K562 (cell line): ENCODE results near the gene TBC1D9. TPM values are rescaled to one million over a fixed set of nuclear protein-coding genes. Genes with fewer than 3 reads are reported as not detected.
"Not testable (repeated sequence)": the region's sequence is repeated elsewhere in the genome, so short reads cannot be mapped to it uniquely, and the experiment has no call there.

Experiments
- ATAC-seq: fragments of 200-7000 bp; cut with Tn5 transposase; 3 replicates; pipeline ENCODE4 v1.9.1; 2020; ENCODE audit warnings: moderate library complexity
- BruUV-seq: library from RNA; stranded (reverse); fragments of 400-500 nt; replicated peaks from 2 replicates; lab custom pipeline; 2021; lab: Mats Ljungman, UMichigan
- CTCF ChIA-PET: fragments of 300-600 bp; formaldehyde crosslinking; extraction: SDS; loops from one replicate; lab custom pipeline; 2021; ENCODE audit warnings: low intra/inter-chr PET ratio; lab: Yijun Ruan, JAX
- POLR2A ChIA-PET: fragments of 300-600, 350-650 bp; sonication (Branson Sonifier 250); formaldehyde crosslinking; extraction: SDS; loops from one replicate; lab custom pipeline; 2021; ENCODE audit warnings: antibody characterized with exemption, inconsistent platforms; lab: Yijun Ruan, JAX
- DNase-seq, 4 experiments: peaks; one replicate each; pipeline versions ENCODE4 v3.0.0 to v3.0.0-alpha.2; 2011 to 2018; ENCODE audit warnings: low spot score in 3 of 4, mixed read lengths in 3 of 4; ENCODE audit errors: extremely low read depth in 1 of 4
- FAIRE-seq: peaks from 2 replicates; lab custom pipeline; 2011; peaks lifted over from hg19 to GRCh38; lab: Jason Lieb, UNC
- H2AFZ ChIP-seq: 2 replicates; pipeline ENCODE4 v1.6.0; 2011; ENCODE audit warnings: low read depth, low read length, control low read depth, inconsistent platforms
- H3K27ac ChIP-seq: fragments of 200-600 bp; 3 replicates; pipeline ENCODE4 v1.8.0; 2011; ENCODE audit warnings: low read depth, mild to moderate bottlenecking, control low read depth, inconsistent platforms, low read length, moderate library complexity, mixed read lengths; ENCODE audit errors: extremely low read depth
- H3K27me3 ChIP-seq, 2 experiments: fragments of 300-600 bp in 1 of 2; 2 replicates in 1 of 2; 3 replicates in 1 of 2; pipeline versions ENCODE4 v1.6.0 to v1.8.0; 2011; ENCODE audit warnings: inconsistent platforms in 2 of 2, low read length in 2 of 2, mild to moderate bottlenecking in 1 of 2, mixed read lengths in 1 of 2, moderate library complexity in 1 of 2; ENCODE audit not compliant: control insufficient read depth in 2 of 2, insufficient read depth in 2 of 2
- H3K36me3 ChIP-seq: fragments of 300-600 bp; 3 replicates; pipeline ENCODE4 v1.8.0; 2011; ENCODE audit warnings: mild to moderate bottlenecking, low read length, inconsistent platforms; ENCODE audit not compliant: control insufficient read depth, insufficient read depth
- H3K4me1 ChIP-seq, 2 experiments: fragments of 200-600 bp in 1 of 2; replicated peaks in 1 of 2; 2 replicates in 1 of 2; 3 replicates in 1 of 2; pipeline versions ENCODE4 v1.5.1 to v1.8.0; 2011; ENCODE audit warnings: inconsistent platforms in 2 of 2, low read length in 2 of 2, mild to moderate bottlenecking in 1 of 2, mixed read lengths in 1 of 2, moderate library complexity in 1 of 2; ENCODE audit not compliant: control insufficient read depth in 2 of 2, insufficient read depth in 2 of 2
- H3K4me2 ChIP-seq: 2 replicates; pipeline ENCODE4 v1.6.1; 2011; ENCODE audit warnings: low read length, control low read depth, inconsistent platforms, mixed read lengths; ENCODE audit not compliant: insufficient read depth
- H3K4me3 ChIP-seq: fragments of 200-600 bp; sonication (generic), shearing (Covaris generic); 2 replicates; pipeline ENCODE4 v1.5.1; 2016; ENCODE audit warnings: control low read depth, inconsistent platforms
- H3K79me2 ChIP-seq: fragments of 200-600 bp; 3 replicates; pipeline ENCODE4 v1.8.0; 2011; ENCODE audit warnings: low read length, inconsistent platforms; ENCODE audit not compliant: control insufficient read depth, insufficient read depth
- H3K9ac ChIP-seq, 2 experiments: 2 replicates each; pipeline versions ENCODE4 v1.6.0 to v1.6.1; 2011; ENCODE audit warnings: low read depth in 2 of 2, low read length in 2 of 2, control low read depth in 1 of 2, inconsistent platforms in 1 of 2, mild to moderate bottlenecking in 1 of 2, mixed read lengths in 1 of 2; ENCODE audit not compliant: insufficient read depth in 1 of 2
- H3K9me1 ChIP-seq: one replicate; pipeline ENCODE4 v1.6.0; 2011; ENCODE audit warnings: inconsistent platforms, mild to moderate bottlenecking, low read length, moderate library complexity; ENCODE audit not compliant: control insufficient read depth, insufficient read depth
- H3K9me3 ChIP-seq: replicated peaks from 2 replicates; pipeline ENCODE4 v1.5.1; 2011; ENCODE audit warnings: low read depth, low read length, inconsistent platforms; ENCODE audit not compliant: control insufficient read depth, insufficient read depth
- H4K20me1 ChIP-seq: replicated peaks from 2 replicates; pipeline ENCODE4 v1.6.1; 2011; ENCODE audit warnings: low read length, inconsistent platforms, mixed read lengths; ENCODE audit not compliant: control insufficient read depth, insufficient read depth
- MAFK ChIP-seq: IDR thresholded peaks from 2 replicates; pipeline ENCODE4 v1.6.1; 2011; ENCODE audit warnings: low read length, improper control_type of control experiment
- MCM3 ChIP-seq: fragments of 450-650 bp; IDR thresholded peaks from 2 replicates; pipeline ENCODE4 v1.6.1; 2016
- NFIC ChIP-seq: fragments of 450-650 bp; IDR thresholded peaks from 2 replicates; pipeline ENCODE4 v1.6.1; 2017; ENCODE audit warnings: mild to moderate bottlenecking, inconsistent platforms
- TEAD1 ChIP-seq, 2 experiments: fragments of 450-650 bp in 1 of 2; sonication (generic) in 1 of 2; formaldehyde crosslinking; IDR thresholded peaks; 2 replicates each; pipeline versions ENCODE4 v1.4.0 to v1.8.0; 2020 to 2022; ENCODE audit warnings: mild to moderate bottlenecking in 2 of 2, missing genetic modification reagents in 1 of 2
- WGBS: fragments of 100-300 bp; shearing (Covaris generic); methylation state at CpG from one replicate; pipeline ENCODE4 v1.1.6; 2016; ENCODE audit warnings: low coverage, mixed read lengths; ENCODE audit not compliant: insufficient coverage; ENCODE audit errors: missing lambda C conversion rate; 5-methylcytosine and 5-hydroxymethylcytosine counted together
- in situ Hi-C: fragments of 300-500 bp; cut with MboI; formaldehyde crosslinking; loops from 4 replicates; pipeline ENCODE4 v1.15.0; 2018; ENCODE audit warnings: inconsistent platforms, mixed read lengths
- intact Hi-C: fragments of 100-400 bp; cut with micrococcal nuclease; formaldehyde crosslinking; loops from 2 replicates; pipeline ENCODE4 v1.14.2; 2022
- polyA plus RNA-seq, 8 experiments: library from polyadenylated mRNA; depleted of rRNA in 4 of 8; stranded (reverse) in 5 of 8; unstranded in 3 of 8; fragments of >200 nt; fragmentation: Nextera tagmentation in 2 of 8; fragmentation: Illumina TruSeq in 1 of 8; extraction: Ambion mirVana in 2 of 8; extraction: Trizol in 1 of 8; gene quantifications; 2 replicates each; pipeline versions ENCODE4 v1.2.1 to v1.2.3, GENCODE V29; 2011 to 2014; ENCODE audit warnings: inconsistent platforms in 1 of 8, missing spikeins in 1 of 8
- total RNA-seq, 7 experiments: library from RNA; depleted of rRNA in 6 of 7; stranded (reverse); fragments of >200 nt in 6 of 7; fragmentation: Illumina TruSeq in 2 of 7; extraction: Trizol in 2 of 7; gene quantifications; 2 replicates each; pipeline versions ENCODE4 v1.2.1 to v1.2.3, GENCODE V29; 2011 to 2021; ENCODE audit warnings: low replicate concordance in 1 of 7
- TF ChIP-seq, protein P1 (sequence below): fragments of 200-600 bp; sonication (generic); IDR thresholded peaks from one replicate; pipeline ENCODE4 v1.6.1; 2012; ENCODE audit warnings: mild to moderate bottlenecking, low read depth, low read length, inconsistent platforms

TBC1D9 gene
- total and polyA plus RNA-seq, 9 of the 15 experiments (the other 6 are each of a cell fraction or from before 2014, with no cell fraction given): 0.13 TPM; not detected in 8

- H3K27ac ChIP-seq, H3K4me3 ChIP-seq, H3K9me3 ChIP-seq, in situ Hi-C loops, ATAC-seq, H3K36me3 ChIP-seq, DNase-seq, H3K27me3 ChIP-seq, H2AFZ ChIP-seq, H3K4me2 ChIP-seq, FAIRE-seq, H3K9ac ChIP-seq, intact Hi-C loops, CTCF ChIA-PET, BruUV-seq, H3K79me2 ChIP-seq, POLR2A ChIA-PET, H3K4me1 ChIP-seq, H3K9me1 ChIP-seq, H4K20me1 ChIP-seq: not testable (repeated sequence)
- peak; percentile 29; the same call in 1 of the 2 replicates for TF ChIP-seq NFIC
Measured at GRCh38 chr4:140782787-140783186, 26.6 kb upstream of the TBC1D9 start.

GRCh38 chr4:140781596-140781995 lies 25.4 kb upstream of the TBC1D9 start:
- H3K79me2 ChIP-seq: no peaks in the 10 kb centered on the region
- H3K4me3 ChIP-seq: no peak overlapping the region
- no peak for FAIRE-seq
- TF ChIP-seq TEAD1 (CRISPR knock-in tag; IDR thresholded peaks at IDR 0.05) (no peak), MCM3 (no peak), MAFK (no peak)
- TF ChIP-seq, protein P1, sequence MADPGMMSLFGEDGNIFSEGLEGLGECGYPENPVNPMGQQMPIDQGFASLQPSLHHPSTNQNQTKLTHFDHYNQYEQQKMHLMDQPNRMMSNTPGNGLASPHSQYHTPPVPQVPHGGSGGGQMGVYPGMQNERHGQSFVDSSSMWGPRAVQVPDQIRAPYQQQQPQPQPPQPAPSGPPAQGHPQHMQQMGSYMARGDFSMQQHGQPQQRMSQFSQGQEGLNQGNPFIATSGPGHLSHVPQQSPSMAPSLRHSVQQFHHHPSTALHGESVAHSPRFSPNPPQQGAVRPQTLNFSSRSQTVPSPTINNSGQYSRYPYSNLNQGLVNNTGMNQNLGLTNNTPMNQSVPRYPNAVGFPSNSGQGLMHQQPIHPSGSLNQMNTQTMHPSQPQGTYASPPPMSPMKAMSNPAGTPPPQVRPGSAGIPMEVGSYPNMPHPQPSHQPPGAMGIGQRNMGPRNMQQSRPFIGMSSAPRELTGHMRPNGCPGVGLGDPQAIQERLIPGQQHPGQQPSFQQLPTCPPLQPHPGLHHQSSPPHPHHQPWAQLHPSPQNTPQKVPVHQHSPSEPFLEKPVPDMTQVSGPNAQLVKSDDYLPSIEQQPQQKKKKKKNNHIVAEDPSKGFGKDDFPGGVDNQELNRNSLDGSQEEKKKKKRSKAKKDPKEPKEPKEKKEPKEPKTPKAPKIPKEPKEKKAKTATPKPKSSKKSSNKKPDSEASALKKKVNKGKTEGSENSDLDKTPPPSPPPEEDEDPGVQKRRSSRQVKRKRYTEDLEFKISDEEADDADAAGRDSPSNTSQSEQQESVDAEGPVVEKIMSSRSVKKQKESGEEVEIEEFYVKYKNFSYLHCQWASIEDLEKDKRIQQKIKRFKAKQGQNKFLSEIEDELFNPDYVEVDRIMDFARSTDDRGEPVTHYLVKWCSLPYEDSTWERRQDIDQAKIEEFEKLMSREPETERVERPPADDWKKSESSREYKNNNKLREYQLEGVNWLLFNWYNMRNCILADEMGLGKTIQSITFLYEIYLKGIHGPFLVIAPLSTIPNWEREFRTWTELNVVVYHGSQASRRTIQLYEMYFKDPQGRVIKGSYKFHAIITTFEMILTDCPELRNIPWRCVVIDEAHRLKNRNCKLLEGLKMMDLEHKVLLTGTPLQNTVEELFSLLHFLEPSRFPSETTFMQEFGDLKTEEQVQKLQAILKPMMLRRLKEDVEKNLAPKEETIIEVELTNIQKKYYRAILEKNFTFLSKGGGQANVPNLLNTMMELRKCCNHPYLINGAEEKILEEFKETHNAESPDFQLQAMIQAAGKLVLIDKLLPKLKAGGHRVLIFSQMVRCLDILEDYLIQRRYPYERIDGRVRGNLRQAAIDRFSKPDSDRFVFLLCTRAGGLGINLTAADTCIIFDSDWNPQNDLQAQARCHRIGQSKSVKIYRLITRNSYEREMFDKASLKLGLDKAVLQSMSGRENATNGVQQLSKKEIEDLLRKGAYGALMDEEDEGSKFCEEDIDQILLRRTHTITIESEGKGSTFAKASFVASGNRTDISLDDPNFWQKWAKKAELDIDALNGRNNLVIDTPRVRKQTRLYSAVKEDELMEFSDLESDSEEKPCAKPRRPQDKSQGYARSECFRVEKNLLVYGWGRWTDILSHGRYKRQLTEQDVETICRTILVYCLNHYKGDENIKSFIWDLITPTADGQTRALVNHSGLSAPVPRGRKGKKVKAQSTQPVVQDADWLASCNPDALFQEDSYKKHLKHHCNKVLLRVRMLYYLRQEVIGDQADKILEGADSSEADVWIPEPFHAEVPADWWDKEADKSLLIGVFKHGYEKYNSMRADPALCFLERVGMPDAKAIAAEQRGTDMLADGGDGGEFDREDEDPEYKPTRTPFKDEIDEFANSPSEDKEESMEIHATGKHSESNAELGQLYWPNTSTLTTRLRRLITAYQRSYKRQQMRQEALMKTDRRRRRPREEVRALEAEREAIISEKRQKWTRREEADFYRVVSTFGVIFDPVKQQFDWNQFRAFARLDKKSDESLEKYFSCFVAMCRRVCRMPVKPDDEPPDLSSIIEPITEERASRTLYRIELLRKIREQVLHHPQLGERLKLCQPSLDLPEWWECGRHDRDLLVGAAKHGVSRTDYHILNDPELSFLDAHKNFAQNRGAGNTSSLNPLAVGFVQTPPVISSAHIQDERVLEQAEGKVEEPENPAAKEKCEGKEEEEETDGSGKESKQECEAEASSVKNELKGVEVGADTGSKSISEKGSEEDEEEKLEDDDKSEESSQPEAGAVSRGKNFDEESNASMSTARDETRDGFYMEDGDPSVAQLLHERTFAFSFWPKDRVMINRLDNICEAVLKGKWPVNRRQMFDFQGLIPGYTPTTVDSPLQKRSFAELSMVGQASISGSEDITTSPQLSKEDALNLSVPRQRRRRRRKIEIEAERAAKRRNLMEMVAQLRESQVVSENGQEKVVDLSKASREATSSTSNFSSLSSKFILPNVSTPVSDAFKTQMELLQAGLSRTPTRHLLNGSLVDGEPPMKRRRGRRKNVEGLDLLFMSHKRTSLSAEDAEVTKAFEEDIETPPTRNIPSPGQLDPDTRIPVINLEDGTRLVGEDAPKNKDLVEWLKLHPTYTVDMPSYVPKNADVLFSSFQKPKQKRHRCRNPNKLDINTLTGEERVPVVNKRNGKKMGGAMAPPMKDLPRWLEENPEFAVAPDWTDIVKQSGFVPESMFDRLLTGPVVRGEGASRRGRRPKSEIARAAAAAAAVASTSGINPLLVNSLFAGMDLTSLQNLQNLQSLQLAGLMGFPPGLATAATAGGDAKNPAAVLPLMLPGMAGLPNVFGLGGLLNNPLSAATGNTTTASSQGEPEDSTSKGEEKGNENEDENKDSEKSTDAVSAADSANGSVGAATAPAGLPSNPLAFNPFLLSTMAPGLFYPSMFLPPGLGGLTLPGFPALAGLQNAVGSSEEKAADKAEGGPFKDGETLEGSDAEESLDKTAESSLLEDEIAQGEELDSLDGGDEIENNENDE: no peak
- TF ChIP-seq, all 486 proteins: peak for 0
- Histone ChIP-seq H3K27me3 (no peaks in the 10 kb centered on the region), H3K9ac (no peak overlapping the region), H2AFZ (no peak overlapping the region), H3K4me1 (no peaks in the 10 kb centered on the region), H3K36me3 (no peaks in the 10 kb centered on the region), H3K9me3 (no peaks in the 10 kb centered on the region), H3K9me1 (no peaks in the 10 kb centered on the region), H4K20me1 (no peaks in the 10 kb centered on the region), H3K27ac (no peak overlapping the region), H3K4me2 (no peak overlapping the region)
- BruUV-seq: no TSS peak
- intact Hi-C loops (no loop called here), in situ Hi-C loops (no loop called here)
- ATAC-seq (no peak), DNase-seq (no peak)
- ChIA-PET CTCF (no interaction called here), POLR2A (no interaction called here)
- WGBS: 2% methylated on average over 3 of the region's 3 CpGs
